ENCODE data around the gene NFKBIE.
"Not testable (repeated sequence)": the region's sequence is repeated elsewhere in the genome, so short reads cannot be mapped to it uniquely, and the experiment has no call there.

- TF ChIP-seq CTCF (conservative IDR thresholded peaks at IDR 0.05; ENCODE audit: low read depth, low read length); EZH2phosphoT487 (IDR thresholded peaks at IDR 0.05; ENCODE audit: borderline replicate concordance, low read length): not testable (repeated sequence)
Observed at GRCh38 chr6:44231426-44231825, 33.9 kb downstream of the NFKBIE start.
